NCI-H345 treated with DMSO at 0.1 percent for 48 hours (cell line): Measurements from ENCODE around the gene MBD3L2B.

Source experiments
- DNase-seq: peaks from one replicate; lab custom pipeline; 2025; ENCODE audit not compliant: unreplicated experiment; lab: John Stamatoyannopoulos, UW

The MBD3L2B gene

DNA sequence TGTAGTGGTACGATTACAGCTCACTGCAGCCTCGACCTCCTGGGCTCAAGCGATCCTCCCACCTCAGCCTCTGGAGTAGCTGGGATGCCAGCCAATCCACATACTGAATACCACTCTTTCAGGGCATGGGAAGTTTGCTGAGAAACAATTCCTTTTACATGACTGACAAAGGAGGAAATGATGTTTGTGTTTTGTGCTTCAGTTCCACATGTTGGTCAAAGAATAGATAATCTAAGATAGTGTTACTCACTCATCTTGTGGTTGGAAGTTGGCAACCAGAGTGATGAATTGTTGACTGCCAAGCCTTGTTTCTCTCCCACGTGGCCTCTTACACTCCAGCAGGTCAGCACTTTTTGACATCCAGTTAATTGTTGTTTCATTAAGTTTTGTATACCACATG, 7.6 kb downstream of the MBD3L2B start:
- DNase-seq: no peak

DNA sequence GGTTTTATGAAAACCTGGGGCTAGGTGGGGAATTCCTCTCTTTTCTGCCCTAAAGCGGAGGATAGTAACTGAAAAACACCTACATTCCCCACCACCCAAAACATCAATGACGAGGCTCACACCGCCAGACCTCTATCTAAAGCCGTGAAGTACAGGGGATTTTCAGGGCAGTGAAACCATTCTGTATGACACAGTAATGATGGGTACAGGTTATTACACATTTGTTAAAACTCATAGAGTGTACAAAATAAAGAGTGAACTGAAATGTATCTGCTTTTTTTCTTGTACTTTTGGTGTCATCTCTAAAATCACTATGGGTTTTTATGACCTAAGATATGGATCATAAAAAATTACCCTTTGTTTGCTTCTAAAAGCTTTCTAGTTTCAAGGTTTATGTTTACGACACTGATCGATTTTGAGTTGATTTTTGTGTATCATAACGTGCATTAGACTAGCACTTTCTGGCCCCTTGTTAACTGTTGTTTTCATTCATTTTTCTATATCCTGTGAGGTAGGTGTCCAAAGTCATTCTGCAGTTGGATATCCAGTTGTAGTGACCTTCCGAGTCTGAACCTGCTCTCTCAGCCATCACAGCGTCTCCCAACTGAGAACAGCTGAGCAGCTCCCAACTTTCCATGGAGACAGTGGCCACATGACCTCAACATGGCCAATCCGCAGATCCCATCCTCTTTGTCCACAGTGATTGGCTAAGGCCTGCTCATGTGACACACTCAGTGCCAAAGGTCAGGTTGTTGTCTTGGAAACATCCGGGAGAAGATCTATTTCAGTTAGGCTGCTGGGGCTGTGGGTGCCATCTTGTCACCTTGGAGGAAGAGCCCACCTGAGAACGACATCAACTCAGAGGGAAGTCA, 10.3 kb downstream of the MBD3L2B start:
- no peak for DNase-seq

DNA sequence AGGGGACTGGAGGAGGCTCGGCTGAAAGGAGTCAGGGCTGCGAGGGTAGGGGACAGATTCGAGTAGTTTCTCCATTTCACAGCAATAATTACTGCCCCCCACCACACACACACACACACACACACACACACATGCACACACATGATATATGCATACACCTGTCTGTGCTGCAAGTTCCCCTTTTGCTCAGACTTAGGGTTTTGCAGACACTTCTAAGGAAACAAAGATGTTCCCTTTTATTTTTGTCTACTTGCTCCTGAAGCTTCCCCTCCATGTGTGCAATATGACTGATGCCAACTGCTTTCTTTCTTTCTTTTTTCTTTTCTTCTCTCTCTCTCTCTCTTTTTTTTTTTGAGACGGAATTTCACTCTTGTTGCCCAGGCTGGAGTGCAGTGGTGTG, 13.4 kb downstream of the MBD3L2B start:
- DNase-seq: no peak

DNA sequence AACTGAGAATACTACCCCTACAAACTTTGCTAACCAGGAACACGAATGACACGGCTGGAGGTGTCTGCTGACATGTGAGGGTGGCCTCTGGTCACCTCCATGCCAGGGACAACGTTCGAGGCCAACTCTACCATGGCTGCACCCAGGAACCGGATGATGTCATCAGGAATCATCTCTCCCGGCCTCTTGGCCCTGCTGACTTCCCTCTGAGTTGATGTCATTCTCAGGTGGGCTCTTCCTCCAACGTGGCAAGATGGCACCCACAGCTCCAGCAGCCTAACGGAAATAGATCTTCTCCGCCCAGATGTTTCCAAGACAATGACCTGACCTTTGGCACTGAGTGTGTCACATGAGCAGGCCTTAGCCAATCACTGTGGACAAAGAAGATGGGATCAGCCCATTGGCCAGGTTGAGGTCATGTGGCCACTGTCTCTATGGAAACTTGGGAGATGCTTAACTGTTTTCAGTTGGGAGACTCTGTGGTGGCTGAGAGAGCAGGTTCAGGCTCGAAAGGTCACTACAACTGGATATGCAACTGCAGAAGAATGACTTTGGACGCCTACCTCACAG, 15.0 kb downstream of the MBD3L2B start:
- DNase-seq: no peak

DNA sequence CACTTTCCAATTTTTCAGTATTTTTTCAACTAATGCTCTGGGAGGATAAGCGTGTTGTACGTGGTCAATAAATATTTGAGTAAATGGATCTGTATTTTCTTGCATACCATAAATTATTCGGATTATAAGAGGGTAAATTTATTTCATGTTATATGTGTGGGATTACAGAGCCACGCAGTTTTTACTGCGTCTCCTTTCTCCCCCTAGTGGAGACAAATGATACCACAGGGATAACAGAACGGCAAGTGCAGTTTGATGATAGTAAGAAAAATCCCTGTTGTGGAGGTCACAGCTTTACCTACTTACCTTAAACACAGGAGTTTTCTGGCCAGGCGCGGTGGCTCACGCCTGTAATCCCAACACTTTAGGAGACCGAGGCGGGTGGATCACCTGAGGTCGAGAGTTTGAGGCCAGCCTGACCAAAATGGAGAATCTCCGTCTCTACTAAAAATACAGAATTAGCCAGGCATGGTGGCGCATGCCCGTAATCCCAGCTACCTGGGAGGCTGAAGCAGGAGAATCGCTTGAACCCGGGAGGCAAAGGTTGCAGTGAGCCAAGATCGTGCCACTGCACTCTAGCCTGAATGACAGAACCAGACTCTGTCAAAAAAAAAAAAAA, 16.8 kb downstream of the MBD3L2B start:
- DNase-seq: no peak

DNA sequence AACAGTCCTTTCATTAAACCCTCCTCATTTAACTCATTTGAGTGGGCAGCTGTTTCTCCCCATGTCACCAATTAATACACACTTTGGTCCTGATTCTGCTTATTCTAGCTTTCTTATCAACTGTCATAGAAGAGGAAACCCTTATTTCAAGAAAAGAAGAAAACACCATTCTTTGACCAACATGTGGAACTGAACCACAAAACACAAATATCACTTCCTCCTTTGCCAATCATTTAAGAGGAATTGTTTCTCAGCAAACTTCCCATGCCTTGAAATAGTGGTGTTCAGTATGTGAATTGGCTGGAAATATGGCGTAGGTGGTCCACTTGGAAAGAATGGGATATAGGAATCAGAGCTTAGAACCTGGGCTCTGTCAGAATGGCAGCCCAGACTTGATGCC, 20.4 kb downstream of the MBD3L2B start:
- no peak for DNase-seq

DNA sequence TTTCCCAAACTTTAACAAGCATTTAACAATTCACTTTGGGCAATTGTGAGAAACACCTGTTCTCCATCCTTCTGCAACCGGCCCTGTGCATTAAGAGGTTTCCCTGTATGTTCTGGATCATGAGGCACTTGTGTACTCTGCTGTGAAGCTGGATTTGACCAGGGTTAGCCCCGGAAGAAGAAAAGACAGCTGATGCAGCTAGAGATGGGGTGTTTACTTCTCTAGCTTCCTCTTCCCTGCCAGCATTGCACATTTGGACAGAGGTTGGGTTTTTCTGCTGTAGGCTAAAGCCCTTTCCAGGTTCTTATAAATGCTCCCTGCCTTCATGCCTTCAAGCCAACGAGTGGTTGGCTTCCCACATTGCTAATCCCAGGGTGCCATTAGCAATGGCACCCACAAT, 20.9 kb downstream of the MBD3L2B start:
- DNase-seq: no peak

DNA sequence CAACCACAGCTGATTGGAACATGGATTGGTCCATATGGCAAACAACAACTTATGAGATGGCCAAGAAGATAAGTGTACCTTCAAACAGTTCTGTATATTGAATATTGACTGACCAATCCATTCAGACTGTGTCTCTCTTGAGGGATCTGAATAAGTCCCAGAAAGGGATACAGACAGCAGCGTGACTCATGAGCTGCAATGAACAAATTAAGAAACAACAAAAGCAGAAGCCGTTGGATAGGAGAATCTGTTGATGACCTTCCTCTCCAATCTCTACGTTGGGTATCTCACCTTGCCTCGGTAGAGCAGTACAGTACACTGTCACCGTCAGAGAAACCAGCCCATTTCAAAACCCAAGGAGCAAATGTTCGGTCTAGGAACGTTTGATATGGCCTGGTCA, 21.3 kb downstream of the MBD3L2B start:
- no peak for DNase-seq

DNA sequence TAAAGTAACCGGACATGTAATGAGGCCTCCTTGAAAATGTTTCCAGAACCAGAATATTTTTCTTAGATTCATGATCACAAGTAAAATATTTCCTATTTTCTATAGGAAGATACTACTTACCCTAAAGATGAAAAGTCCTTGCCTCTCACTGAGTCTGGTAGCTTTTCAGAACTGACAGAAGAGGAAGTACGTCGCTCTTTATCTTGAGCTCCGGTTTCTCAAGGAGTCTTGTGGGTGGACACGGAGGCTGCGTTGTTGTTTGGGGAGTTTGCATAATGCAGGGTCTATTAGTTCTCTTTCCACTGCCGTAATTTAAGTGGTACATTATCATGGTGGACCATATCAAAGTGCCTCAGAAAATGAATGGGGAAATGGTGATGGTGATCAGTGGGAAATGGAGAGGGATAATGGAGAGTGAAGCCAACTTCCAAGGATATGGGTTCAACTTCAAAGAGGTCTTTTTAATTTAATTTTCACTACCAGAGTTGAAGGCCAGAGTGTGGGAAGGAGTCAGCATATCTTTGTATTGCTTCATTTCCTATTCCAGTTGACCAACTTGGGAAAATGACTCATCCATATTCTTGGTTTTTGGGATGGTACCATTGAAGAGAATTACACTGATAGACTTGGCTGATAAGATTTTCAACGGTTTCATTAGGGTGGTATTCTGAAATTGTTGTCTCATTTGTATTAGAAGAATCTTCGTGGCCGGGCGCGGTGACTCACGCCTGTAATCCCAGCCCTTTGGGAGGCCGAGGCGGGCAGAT, 23.4 kb downstream of the MBD3L2B start:
- DNase-seq: no peak

DNA sequence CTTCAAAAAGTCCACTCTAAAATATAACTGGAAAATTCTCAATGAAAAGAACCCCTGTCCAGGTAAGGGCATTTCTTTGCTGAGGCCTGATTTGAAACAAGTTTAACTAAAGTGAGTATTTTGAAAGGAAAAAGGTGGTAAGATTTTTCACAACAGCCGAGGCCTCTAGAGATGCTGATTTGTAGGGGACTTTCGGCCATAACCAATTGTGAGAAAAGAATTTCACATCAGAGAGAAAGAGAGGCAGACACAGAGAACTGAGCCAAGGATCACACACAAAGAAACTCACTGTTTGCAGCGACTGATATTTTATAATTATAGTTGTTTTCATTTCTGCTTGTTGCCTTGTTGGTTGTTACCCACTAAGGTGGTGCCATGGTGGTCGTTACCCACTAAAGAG, 24.4 kb downstream of the MBD3L2B start:
- no peak for DNase-seq

DNA sequence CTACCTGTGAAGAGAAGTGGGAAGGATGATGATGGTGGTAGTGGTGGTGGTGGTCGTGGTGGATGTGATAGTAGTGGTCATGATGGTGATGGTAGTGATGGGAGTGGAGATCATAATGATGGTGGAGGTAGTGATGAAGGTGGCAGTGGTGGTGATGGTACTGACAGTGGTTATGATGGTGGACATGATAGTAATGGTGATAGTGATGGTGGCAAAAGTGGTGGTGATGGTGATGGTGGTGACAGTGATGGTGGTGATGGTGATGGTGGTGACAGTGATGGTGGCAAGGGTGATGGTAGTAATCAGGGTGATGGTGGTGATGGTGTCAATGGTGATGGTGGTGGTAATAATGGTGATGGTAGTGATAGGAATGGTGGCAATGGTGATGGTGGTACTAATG, 26.2 kb downstream of the MBD3L2B start:
- no peak for DNase-seq

DNA sequence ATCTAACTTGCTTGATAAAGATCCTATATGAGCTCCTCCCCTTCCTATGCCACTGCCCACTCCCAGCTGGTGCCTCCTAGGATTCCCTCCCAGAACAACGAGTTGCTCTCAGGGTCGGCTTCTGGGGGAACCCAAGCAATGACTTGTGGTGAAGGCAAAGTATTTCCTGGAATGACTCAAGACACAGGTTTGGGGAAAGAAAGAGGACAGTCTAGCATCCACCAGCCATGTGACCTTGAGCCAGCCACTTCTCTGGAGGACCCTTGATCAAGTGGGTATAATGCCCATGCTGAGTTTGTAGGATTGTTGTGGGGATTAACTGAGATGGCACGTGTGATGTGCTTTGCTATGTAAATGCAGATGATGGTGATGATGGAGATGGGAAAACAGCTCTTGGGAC, 33.0 kb downstream of the MBD3L2B start:
- no peak for DNase-seq

DNA sequence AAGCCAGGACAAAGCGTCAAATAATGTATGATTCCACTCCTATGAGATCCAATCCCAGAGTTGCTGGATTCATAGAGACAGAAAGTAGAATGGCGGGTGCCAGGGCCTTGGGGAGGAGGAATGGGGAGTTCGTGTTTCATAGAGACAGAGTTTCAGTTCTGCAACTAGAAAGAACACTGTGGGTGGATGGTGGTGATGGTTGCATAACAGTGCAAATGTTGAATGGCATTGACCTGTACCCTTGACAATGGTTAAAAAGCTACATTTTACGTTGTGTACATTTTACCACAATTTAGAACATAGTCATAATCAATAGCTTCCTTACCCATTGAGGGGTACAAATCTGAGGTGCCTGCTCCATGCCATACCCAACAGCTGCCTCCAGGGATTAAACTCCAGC, 33.4 kb downstream of the MBD3L2B start:
- no peak for DNase-seq

DNA sequence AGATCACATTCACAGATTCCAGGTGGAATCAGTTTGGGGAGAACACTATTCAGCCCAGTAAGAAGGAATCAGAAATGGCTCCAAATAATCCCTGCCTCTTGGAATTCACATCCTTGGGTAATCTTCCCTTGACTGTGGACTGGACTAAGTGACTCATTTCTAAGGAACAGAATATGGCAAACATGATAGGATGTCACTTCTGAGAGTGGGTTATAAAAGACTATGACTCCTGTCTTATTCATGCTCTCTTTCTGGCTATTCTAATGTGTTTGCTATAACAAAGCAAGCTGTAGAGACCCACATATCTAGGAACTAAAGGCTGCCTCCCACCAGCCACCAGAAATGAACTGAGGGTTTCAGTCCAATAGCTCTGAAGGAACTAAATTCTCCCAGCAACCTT, 37.8 kb downstream of the MBD3L2B start:
- DNase-seq: no peak

DNA sequence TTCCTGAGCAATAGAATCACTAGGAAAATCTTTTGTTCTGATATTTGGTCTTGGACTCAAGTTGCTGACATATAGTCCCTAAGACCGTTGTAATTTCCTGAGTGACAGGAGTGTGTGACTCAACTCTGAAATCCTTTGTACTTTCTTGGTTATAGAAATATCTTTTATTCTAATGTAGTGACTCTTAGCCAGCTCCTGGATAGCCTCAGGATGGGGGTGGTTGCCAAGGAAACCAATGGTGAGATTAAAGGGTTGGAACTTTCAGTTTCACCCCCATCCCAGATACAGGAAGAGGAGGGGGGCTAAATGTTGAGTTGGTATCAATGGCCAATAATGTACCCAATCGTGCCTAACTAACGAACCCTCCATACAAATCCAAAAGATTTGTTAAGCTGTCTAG, 41.8 kb downstream of the MBD3L2B start:
- DNase-seq: no peak

DNA sequence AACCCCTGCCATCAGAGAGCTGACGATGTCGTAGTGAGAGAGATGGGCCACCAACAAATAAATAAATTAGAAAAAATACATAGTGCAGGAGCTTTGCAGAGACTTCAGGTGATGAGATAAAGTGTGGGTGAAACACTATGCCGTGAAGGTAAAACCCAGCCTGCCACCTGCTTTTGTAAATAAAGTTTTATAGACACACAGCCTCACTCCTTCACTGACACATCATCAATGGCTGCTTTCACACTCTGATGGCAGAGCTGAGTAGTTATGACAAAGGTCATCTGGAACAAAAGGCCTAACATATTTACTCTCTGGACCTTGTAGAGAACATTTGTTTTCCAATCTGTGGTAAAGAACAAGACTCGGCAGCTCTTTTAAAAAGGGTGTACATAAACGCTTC, 45.0 kb downstream of the MBD3L2B start:
- no peak for DNase-seq

DNA sequence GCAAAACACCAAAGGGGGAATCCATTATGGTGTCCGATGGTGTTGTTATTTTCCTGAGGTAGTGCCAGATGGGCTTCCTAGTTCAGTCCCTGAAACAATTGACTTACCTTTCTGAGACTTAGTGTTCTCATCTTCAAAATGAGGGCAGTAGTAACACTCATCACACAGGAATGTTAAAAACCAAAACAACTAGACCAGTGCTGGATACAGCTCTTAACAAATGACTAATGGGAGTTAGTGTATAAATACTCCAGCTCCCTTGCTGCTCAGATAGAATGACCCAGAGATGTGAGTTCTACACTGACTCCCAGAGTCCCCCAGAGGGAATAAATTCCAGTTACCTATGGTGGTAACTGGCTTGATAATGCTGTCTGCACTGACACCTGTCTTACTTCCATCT, 49.9 kb downstream of the MBD3L2B start:
- no peak for DNase-seq

DNA sequence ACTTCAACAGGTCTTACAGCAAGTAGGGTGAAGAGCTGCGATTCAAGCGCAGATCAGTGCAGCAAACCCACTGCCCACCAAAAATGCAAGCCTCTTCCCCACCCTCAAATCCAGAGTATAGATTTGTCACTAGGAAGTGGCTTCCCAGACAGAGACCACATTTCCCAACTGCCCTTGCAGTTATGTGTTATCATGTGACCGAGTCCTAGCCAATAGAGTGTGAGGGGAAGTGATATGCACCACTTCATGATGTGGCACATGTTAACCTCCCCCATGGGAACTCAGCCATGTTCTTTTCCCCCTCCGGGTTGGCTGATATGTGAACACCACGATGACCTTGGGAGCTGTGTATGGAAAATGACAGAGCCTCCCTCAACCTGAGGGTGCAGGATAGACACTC, 50.8 kb downstream of the MBD3L2B start:
- no peak for DNase-seq

DNA sequence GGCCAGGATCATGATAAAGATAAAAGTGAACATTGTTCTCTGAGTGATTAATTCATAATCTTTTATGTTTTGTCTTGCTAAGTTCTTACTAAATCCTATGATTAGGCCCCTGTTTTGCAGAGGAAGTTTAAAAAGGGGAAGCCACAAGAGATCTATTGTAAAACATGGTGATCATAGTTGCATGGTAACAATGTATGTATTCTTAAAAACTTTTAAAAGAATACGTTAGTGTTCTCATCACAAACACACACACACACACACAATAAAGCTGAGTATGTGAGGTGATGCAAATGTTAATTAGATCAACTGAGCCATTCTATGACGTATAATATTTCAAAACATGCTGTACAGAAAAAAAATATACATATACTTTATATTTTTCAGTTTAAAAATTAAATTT, 51.2 kb downstream of the MBD3L2B start:
- DNase-seq: no peak

DNA sequence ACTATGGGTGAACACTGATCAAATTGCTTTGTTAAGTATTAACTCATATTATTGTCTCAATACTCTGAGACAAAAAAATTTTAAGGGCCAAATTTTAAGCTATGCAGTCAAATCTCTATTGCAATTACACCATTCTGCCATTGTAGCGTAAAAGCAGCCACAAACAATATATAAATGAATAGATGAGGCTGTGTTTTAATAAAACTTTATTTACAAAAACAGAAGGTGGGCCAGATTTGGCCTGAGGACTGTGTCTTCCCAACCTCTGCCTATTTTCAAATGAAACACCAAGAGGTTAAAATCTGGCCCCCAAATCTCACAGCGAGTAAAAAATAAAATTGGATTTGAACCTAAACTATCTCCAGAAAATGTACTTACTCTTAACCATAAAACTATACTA, 51.7 kb downstream of the MBD3L2B start:
- no peak for DNase-seq
